Smooth muscle cell of the brain vasculature (primary cell): Measurements from ENCODE around the gene KLHDC7B.
"Not testable (repeated sequence)": the region's sequence is repeated elsewhere in the genome, so short reads cannot be mapped to it uniquely, and the experiment has no call there.

Source experiments
- DNase-seq: peaks from one replicate; pipeline ENCODE4 v3.0.0-alpha.2; 2012; ENCODE audit warnings: low read depth, low spot score

KLHDC7B gene

GRCh38 chr22:50529897-50530579 lies 15.7 kb upstream of the KLHDC7B start, which contains the start of gene TYMP:
TYMP (minus strand) TSS chr22:50530012; CDS start chr22:50529709, 303 bp downstream.
- DNase-seq = no peak

DNA sequence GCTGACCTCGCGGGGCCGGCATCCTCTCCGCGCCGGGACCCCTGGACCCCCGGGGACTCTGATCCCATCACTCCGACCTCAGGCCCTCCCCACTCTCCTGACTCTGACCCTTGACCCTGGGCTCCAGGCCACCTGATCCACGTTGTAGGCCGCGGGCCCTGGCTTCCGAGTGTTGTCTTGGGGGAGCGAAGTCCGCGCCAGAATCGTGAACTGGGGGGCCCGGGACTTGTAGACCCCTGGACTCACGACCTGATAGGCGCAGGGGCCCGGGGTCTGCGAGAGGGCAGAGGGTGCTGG lies 15.2 kb upstream of the KLHDC7B start:
- DNase-seq = no peak

DNA sequence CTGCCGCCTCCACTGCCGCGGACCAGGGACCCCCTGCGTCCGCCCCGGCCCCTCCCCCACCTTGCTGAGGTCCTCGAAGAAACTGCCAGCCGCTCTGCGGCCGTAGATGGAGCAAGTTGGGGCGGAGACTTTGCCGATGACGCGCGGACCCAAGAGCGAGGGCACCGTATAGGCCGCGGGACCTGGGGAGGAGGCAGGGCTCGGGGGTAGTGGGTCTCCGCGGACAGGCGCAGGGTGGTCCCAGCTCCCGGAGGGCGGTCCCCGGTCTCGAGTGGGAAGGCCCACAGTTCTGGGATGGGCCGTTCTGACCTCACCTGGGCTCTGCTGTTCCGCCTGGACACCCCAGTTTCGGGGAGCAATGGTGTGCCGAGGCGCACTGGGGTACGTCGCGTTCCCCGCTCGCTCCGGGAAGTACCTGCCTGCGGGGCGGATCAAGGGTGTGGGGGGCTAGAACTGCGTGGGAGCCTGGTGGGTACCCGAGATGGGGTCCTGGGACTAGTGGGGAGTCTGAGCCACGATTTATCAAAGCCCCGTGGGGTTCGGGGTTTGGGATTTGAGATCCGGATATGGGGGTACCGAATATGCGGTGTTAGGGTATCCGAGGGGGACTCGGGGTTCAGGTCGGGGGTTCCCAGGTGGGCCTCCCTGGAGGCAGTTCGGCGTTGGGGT lies 14.7 kb upstream of the KLHDC7B start:
- no peak for DNase-seq

DNA sequence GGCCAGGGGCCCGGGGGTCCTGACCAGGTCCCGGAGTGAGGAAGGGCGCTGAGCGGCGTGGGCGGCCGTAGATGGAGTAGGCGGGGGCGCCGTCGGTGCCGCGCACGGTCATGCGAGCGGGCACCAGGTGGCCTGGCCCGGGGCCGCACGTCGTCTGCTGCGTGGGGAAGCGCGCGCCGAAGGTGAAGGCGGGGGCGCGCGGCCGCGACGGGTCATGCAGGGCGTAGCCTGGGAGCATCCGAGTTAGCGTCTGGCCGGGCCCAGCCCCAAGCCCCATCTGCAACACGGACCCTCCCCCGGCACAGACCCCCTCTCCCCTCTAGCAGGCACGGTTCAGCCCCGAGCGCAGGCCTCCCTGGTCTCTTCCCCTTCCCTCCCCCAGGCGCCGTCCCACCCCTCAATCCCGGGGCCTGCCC lies 14.1 kb upstream of the KLHDC7B start:
- DNase-seq = no peak

- DNase-seq = no peak
These were observed 13.6 kb upstream of the KLHDC7B start for GRCh38 chr22:50531962-50532674.

- no peak for DNase-seq
These were observed 12.6 kb upstream of the KLHDC7B start for GRCh38 chr22:50532824-50533796.

- not testable (repeated sequence) for DNase-seq
These were observed 11.6 kb upstream of the KLHDC7B start for GRCh38 chr22:50533856-50534711.

DNA sequence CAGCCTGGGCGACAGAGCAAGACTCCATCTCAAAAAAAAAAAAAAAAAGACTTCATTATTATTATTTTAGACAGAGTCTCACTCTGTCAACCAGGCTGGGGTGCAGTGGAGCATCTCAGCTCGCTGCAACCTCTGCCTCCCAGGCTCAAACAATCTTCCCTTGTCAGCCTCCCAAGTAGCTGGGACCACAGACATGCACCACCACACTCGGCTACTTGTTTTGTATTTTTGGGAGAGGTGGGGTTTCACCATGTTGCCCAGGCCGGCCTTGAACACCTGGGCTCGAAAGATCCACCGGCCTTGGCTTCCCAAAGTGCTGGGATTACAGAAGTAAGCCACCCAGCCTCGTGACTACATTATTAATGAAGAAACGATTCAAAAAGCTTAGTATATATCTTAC lies 10.6 kb upstream of the KLHDC7B start:
- DNase-seq = no peak

- DNase-seq = no peak
These were observed 9.5 kb upstream of the KLHDC7B start for GRCh38 chr22:50536226-50536625.

DNA sequence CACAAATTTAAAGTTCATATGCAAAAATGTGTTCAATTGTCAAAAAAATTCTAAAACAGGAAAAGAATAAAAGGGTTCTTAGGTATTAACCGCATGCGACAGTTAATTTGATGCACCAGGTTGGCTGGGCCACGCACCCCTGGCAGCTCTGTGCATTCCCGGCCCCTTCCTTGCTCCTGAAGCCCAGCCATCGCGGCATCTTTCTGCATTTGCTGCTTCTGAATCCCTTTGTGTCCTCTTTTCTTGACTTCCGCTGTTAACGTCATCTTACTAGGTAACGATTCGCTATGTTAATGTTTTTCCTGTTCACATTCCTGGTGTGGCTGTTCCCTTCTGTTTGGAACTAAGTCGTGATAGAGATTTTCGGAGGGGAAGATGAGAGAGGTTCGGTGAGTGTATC lies 7.9 kb upstream of the KLHDC7B start:
- DNase-seq = no peak

DNA sequence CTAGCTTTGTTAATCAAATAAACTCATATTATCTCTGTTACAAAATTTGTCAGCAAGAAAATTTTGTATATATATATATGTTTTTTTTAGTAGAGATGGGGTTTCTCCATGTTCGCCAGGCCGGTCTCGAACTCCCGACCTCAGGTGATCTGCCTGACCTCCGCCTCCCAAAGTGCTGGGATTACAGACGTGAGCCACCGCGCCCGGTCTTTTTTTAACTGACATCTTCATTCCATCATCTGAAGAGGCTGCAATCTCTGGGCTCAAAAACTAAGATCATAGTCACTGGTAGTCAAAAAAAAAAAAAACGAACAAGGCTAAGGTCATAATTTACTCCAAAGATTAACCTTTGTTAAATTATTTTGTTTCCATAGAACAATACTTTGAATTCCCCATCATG lies 5.3 kb upstream of the KLHDC7B start:
- no peak for DNase-seq

GRCh38 chr22:50541667-50542026 lies 4.1 kb upstream of the KLHDC7B start:
- not testable (repeated sequence) for DNase-seq

DNA sequence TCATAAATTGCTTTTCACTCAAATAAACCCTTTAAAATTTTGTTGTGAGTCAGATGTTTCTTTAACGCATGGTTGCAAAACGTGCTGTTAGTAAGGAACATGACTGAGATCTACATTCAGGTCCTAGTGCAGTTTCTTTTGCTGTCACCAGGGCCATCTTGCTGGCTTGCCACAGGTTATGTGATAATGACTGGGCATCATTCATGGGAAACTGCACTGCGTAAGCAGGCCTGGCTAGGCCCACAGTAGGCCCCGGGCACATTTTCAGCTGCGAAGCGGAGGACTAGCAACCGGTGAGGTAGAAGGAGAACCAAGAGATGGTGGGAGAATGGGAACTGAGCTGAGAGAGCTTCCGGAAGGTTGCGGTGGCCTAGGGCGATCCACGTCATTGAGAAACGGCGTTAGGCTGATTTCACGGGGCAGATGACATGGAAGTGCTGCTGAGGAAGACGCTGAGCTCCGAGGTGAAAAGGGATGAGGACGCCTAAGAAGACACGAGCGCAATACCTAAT lies 3.2 kb upstream of the KLHDC7B start:
- DNase-seq = no peak

GRCh38 chr22:50544078-50544745 lies 1.5 kb upstream of the KLHDC7B start:
- no peak for DNase-seq

DNA sequence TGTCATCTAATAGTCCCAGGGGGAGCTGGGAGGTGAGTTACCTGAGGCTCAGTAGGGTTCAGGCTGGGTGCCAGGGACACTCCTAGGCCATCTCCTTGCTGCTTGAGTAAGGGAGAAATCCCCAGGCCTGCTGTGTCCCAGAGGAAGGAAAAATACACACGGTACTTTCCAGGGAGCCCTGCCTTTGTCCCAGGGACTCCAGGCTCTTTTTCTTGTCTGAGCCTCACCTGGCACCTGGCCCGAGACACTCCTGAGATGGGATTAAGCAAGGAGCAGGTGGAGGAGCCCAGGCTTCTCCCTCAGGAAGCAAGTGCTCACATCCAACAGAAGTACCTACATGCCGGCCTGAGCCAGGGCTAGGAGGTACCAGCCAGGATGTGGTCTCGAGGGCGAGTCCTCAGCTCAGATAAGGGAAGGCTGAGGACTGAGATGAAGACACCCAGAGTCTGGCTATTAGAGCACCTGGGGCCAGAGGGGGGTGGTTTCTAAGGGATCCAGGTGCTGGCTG lies 899 bp upstream of the KLHDC7B start:
- no peak for DNase-seq

DNA sequence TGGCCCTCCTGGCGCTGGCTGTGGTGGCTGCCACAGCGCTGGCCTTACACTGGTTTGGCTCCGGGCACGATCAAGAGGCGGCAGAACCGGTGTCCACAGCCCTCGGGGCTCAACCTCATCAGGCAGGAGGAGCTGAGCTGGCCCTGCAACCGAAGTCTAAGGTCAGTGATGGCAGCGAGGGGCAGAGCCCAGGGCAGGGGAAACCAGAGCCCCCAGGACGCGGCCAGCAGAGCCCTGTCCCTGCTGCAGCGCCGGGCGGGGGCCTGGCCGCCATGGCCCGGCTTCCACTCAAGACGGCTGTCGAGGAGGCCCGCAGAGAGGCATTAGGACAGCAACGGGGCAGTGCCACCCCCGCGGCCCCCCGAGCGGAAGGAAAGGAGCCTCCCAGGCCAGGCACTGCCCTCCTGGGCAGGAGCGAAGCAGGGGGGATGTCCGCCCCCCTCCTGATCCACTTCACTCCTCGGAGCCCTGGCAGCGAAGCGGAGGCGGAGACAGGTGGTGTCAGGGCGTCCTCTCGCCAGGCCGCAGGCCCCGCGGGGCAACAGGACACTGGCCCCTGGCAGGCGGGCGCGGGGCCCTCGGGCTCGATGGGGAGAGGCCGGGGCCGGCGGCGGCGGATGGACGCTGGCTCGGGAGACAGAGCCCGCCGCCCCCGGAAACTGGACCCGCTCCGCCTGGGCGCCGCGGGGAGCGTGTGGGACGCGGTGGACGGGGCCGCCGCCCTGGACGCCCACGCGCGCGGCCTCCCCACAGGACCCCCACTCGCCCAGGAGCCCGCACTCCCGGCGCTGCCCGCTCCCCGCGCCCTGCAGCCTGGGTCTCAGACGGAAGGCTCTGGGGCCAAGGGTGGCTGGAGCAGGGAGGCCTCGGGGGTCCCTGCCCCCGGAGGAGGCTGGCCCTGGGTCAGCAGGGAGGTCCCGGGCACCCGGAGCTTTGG lies 895 bp downstream of the KLHDC7B start:
- DNase-seq = no peak

DNA sequence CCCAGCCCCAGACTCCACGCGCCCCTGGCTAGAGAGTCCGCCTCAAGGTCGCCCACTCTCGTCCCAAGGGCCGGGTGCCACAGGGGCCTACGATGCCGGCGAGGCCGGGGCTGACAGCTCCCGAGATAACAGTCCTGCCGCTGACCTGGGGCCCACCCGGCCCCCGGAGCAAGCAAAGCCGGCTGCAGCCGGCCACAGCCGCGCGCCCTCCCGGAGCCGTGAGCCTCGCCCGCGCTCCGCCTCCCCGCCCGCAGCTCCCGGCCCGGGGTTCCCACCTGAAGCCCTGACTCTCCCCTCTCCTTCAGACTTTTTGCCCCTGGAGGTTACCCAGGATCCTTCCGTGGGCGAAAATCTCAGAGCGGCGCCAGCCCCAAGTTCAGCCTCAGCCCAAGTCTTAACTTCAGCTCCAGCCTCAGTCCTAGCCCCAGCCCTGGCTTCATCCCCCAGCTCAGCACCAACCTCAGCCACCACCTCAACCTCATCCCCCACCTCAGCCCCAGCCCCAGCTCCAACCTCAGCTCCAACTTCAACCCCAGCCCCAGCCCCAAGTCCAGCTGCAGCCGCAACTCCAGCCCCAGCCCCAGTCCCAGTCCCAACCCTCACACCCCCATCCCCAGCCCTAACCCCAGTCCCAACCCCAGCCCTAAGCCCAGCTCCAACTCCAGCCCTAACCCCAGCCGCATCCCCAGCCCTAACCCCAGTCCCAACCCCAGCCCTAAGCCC lies 1.7 kb downstream of the KLHDC7B start:
- DNase-seq = no peak
